Measurements from ENCODE around the gene PLEK.

DNA sequence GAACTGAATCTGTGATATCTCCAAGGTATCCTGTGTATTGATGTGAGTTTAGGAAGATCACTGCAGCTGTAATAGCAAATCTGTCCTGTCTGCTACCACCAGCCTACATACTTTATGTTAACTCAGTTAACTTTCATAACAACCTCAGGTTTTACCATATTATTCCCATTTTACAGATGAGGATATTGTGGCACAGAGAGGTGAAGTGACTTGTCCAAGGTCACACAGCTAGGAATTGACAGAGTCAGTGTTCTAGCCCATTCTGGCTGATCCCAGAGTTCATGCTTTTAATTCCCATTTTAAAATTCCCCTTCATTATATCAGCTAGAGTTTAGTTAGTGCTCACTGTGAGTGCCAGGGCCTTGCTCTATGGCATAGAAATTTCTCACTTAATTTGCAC, 49.4 kb downstream of the PLEK start:
- no peak for TF ChIP-seq ZNF274 (IDR thresholded peaks at IDR 0.05; ENCODE audit: low read depth, low read length)
- no peak for TF ChIP-seq YY1 (IDR thresholded peaks at IDR 0.05; ENCODE audit: insufficient read depth, insufficient read length)

Data from NT2/D1 (cell line).